GM23248 (cell line): Measurements from ENCODE around the gene MMP24OS.

Experiments used
- EZH2 ChIP-seq: fragments of 200-600 bp; sonication (generic); IDR thresholded peaks from 2 replicates; pipeline ENCODE4 v1.6.1; 2018; ENCODE audit warnings: antibody characterized with exemption, mild to moderate bottlenecking; ENCODE audit not compliant: insufficient read depth, poor library complexity, severe bottlenecking
- EZH2phosphoT487 ChIP-seq: fragments of 200-600 bp; sonication (generic); IDR thresholded peaks from 2 replicates; pipeline ENCODE4 v1.6.1; 2018; ENCODE audit warnings: antibody characterized with exemption, moderate library complexity, mild to moderate bottlenecking, low read depth; ENCODE audit not compliant: insufficient read depth

DNA sequence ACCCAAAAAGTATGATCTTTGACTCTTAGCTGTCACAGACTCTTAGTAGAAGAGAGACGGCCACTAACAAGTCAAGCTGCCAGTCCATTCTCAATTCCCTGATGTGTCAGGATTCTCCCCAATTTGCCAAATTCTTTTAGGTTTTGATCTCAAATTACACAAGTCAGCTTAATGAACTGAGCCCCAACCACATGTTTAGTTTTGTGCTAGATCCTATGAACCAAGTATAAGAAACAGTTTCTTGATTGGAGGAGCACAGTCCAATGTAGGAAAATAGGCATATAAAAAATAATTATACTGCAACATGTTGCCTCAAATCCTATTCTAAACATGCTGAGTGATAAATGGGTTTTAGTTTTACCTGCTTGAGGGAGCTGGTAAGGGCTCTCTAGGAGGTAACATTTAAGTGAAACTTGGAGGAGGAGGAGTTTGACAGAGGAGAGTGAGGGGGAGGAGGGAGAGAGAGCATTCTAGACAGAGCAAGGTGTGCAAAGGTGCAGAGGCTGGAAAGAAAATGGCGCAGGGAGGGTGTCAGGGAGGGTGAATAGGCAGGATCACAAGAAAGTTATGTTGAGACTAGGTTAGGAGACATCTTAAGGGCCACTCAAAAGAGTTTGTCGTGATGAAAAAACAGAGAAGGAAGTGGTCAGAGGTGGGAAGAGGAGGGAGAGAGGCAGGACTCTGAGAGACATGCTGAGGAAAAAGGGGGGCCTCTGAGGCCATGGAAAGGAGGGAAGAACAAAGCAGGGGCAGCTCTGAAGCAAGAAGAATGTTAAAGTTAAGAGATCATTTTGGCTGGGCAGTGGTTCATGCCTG lies 37.1 kb upstream of the MMP24OS start:
- TF ChIP-seq EZH2phosphoT487 (no peak), EZH2 (no peak)
